PC-9 (cell line): ENCODE data around the gene NYAP2.

Experiments
- EZH2 ChIP-seq: fragments of 200-600 bp; sonication (generic); IDR thresholded peaks from 2 replicates; pipeline ENCODE4 v1.8.0; 2017; ENCODE audit warnings: antibody characterized with exemption, low read depth
- TF ChIP-seq, protein P1 (sequence below): fragments of 200-600 bp; sonication (generic); conservative IDR thresholded peaks from 2 replicates; pipeline ENCODE4 v1.6.1; 2017; ENCODE audit warnings: mixed run types, antibody characterized with exemption, mild to moderate bottlenecking, moderate library complexity

DNA sequence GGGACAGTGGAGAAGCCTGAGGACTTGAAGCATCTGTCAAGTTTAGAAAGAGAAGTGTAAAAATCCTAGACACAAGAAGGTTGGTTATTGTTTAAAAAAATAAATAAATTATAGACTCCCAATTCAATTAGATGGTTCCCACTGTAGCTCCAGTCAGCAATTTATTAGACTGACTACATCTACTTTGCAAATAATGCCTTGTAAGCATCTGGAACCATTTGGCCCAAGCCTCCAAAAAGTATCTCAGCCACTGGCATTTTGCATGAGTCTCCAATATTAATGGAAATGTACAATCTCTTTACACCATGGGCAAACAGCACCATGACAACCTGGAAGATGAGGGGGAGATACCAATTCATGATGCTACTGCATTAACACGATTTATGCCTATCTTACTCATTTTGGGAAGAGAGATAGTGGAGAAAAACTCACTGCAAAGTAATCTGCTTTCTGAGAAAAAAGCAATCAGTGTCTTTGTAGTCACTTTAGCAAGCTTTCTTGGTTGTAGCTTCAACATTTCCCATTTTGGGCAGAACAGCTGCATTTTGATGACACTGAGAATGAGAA, 2.8 kb downstream of the NYAP2 start:
- TF ChIP-seq, protein P1, sequence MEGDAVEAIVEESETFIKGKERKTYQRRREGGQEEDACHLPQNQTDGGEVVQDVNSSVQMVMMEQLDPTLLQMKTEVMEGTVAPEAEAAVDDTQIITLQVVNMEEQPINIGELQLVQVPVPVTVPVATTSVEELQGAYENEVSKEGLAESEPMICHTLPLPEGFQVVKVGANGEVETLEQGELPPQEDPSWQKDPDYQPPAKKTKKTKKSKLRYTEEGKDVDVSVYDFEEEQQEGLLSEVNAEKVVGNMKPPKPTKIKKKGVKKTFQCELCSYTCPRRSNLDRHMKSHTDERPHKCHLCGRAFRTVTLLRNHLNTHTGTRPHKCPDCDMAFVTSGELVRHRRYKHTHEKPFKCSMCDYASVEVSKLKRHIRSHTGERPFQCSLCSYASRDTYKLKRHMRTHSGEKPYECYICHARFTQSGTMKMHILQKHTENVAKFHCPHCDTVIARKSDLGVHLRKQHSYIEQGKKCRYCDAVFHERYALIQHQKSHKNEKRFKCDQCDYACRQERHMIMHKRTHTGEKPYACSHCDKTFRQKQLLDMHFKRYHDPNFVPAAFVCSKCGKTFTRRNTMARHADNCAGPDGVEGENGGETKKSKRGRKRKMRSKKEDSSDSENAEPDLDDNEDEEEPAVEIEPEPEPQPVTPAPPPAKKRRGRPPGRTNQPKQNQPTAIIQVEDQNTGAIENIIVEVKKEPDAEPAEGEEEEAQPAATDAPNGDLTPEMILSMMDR, result no peak
- no peak for TF ChIP-seq EZH2
